SIG-M5 treated with dmso at 0.1 percent for 504 hours (cell line): ENCODE results near the gene PRDM2.

Source experiments
- DNase-seq: peaks from one replicate; lab custom pipeline; 2025; ENCODE audit not compliant: unreplicated experiment; lab: John Stamatoyannopoulos, UW

PRDM2 gene

DNA sequence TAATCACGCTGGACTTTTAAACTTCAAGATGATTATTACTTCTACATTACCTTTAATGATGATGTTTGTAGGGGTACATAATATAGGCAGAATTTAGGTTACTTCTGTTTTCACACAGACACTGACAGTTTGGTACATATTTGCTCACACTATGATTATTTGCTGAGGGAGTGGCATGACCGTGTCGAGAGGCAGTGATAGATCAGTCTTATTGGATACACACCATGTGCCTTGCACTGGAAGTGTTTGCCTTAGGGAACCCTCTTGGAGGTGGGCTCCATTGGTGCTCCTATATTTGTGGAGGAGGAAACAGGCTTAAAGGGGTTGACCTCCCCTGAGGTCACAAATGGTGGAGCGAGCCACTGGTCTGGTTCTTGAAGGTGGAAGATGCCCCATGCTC lies 132.1 kb downstream of the PRDM2 start:
- DNase-seq: no peak

GRCh38 chr1:13832536-13832935 lies 132.5 kb downstream of the PRDM2 start:
- no peak for DNase-seq

DNA sequence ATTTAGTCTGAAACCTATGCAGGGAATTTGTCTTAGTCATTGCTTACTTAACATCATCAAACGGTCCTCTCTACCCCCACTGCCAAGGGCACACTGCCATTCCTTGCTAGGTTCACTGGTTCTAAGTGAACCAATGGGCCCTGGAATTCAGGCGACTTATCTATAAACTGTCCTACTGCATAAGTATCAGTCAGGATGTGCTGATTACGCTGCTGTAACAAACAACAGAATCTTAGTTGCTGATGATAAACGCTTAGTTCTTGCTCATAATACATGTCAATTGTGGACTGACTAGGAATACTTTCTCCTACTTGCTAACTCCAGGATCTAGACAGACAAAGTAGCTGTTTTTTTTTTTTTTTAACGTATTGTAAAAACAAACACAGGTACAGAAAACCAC lies 136.1 kb downstream of the PRDM2 start:
- no peak for DNase-seq

DNA sequence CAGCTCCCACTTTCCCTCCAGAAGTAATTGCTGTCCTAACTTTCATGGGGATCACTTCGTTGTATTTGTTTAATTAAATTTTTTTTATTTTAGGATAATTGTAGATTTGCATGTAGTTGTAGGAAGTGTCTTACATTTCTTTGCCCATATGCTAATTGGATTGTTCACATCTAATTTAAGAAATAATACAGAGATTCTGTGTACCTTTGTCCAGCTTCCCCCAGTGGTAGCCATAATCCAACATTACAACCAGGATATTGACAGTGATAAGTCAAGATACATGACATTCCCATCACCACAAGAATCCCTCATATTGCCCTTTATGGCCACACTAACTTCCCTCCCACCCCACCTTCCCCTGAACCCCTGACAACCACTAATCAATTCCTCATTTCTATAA lies 136.6 kb downstream of the PRDM2 start:
- no peak for DNase-seq

DNA sequence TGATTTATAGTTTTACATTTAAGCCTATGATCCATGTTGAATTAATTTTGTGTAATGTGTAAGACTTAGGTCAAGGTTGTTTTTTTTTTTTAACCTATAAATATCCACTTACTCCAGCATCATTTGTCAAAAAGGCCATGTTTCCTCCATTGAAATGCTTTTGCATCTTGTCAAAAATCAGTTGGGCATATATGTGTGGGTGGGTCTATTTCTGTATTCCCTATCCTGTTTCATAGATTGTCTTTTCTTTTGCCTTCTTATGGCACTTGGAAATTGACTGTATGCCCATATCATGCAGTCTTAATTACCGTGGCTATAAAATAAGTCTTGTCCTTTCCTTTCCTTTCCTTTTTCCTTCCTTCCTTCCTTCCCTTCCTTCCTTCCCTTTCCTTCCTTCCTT lies 138.2 kb downstream of the PRDM2 start:
- no peak for DNase-seq

GRCh38 chr1:13842497-13842896 lies 142.5 kb downstream of the PRDM2 start:
- no peak for DNase-seq

GRCh38 chr1:13851726-13852125 lies 151.7 kb downstream of the PRDM2 start:
- DNase-seq: no peak

GRCh38 chr1:13855554-13855953 lies 155.6 kb downstream of the PRDM2 start:
- DNase-seq: no peak

DNA sequence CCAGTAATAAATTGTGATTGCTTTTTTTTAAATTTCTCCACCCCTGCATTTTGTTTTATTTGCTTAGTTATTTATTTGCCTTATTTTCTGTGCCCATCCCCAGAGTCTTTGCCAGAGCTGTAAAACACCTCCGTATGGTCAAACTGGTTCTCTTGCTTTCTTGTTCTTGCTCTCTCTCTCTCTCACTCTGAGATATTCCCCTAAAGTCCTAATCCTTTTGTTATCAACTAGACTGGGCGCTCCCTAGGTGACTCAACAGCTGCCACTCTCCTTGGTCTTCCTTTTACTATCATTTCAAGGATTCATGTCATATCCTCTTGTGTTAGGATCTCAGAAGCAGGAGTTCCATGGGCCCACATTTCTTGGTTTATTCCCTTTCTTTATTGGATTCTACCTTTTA lies 160.0 kb downstream of the PRDM2 start:
- no peak for DNase-seq

GRCh38 chr1:13864760-13865159 lies 164.8 kb downstream of the PRDM2 start:
- no peak for DNase-seq

DNA sequence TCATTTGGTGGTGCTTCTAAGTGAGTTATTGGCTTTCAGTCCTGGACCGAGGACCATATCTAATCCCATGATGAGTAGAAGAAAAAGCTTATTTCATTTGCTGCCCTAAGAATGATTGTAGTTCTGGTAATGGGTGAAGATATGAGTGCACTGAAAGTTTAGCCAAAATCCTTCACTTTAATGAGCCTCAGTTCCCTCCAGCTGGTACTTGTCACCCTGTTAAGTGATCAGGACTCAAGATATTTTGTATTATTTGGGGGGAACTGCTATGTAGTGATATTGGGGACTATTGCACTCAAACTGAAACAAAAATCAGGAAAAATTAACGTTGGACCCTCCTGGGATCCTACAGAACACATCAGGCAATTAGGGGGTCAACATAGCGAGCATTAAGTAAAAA lies 165.9 kb downstream of the PRDM2 start:
- no peak for DNase-seq

GRCh38 chr1:13867603-13868002 lies 167.6 kb downstream of the PRDM2 start:
- DNase-seq: no peak

DNA sequence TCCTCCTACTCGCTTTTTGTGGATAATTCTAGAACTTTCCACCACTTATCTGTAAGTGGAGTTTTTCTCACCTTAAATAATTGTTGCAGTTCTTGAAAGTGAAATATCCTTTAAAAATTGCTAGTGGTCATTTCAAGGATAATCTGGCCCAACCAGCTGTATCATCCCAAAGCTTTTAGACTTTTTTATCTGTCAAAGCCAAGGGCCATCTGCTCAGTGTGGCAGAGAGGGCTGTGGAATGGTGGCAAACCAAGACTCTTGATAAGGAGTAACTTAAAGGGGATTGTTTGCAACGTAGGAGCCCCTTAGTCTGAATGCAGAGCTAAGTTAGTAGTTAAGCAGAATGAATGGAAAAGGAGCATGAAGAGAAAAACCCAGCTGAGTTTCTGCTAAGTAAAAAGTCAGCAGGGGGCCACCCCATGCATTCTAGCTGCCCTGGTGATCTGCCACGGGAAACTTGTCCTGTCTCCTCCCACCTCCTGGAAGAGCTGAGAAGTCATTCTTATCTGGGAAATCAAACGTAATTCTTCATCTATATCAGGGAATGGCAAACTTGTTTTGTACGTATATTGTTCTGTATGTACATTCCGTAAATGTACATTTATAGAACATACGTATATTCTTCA lies 169.3 kb downstream of the PRDM2 start:
- DNase-seq: no peak

DNA sequence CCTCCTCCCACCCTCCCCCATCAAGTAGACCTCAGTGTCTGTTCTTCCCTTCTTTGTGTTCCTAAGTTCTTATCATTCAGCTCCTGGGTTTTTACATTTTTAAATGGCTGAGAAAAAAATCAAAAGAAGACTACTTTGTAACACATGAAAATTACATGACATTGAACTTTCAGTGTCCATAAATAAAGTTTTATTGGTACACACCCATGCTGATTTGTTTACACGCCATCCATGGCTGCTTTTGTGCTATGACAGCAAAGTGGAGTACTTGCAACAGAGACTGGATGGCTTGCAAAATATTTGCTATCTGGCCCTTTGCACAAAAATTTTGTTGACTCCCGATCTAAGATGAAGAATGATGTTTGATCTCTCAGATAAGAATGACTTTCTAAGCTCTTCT lies 171.4 kb downstream of the PRDM2 start:
- no peak for DNase-seq

DNA sequence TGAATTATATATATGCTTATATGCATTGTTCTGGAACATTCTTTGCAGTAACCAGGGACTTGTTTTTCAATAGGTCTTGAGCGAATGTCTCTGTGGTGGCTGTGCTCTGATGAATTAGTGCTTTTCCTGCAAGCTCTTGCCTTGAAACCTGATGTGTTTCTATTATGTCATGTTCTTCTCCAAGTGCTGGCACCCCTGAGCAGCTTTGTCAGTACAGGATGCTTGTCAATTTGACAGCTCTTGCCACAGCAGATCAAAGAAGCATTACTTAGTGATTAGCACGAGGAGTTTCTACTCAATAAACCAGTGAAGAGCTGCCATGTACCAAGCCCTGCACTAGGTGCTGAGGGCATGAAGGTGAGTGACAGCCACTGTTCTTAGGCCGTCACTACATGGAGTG lies 171.9 kb downstream of the PRDM2 start:
- DNase-seq: no peak

DNA sequence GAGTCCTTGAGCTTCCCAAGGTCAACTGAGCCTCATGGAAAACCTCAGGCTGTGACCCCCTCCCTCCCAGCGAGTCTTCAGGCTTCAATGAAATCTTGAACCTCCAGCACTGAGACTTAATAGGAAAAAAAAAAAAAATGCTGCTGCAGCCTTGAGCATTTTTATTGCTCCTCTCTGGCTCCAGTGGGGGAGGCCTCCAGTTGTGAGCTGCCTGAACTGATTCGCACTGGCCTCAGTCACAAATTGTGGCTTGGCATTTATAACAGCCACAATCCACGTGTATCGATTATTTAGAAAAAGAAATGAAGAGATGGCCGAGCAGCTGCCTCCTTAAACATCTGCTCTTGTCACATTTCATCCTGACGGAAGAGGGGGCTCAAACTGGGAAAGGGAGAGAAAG lies 173.0 kb downstream of the PRDM2 start:
- DNase-seq: no peak
